SK-N-SH treated with all-trans-retinoic acid at 6 μM for 48 hours (cell line): ENCODE measurements around the gene SREK1.

Experiments used
- ARNTL ChIP-seq: fragments of 450-650 bp; formaldehyde crosslinking; IDR thresholded peaks from 2 replicates; pipeline ENCODE4 v1.5.0; 2020; ENCODE audit warnings: low read depth, mild to moderate bottlenecking, moderate library complexity, borderline replicate concordance
- CSRNP3 ChIP-seq: fragments of 250-450 bp; sonication (Bioruptor Pico); IDR thresholded peaks from 2 replicates; pipeline ENCODE4 v1.5.1; 2021; ENCODE audit warnings: mild to moderate bottlenecking, moderate library complexity
- ESRRG ChIP-seq: fragments of 250-450 bp; sonication (Bioruptor Pico); IDR thresholded peaks from 2 replicates; pipeline ENCODE4 v1.6.1; 2021; ENCODE audit warnings: mild to moderate bottlenecking
- ISL1 ChIP-seq: fragments of 250-450 bp; sonication (Bioruptor Pico); IDR thresholded peaks from 2 replicates; pipeline ENCODE4 v2.1.2; 2022; ENCODE audit warnings: mild to moderate bottlenecking, moderate library complexity
- PATZ1 ChIP-seq: fragments of 250-450 bp; sonication (Bioruptor Pico); IDR thresholded peaks from 2 replicates; pipeline ENCODE4 v1.8.0; 2020; ENCODE audit warnings: mild to moderate bottlenecking, moderate library complexity, borderline replicate concordance
- POU6F1 ChIP-seq: fragments of 250-450 bp; sonication (Bioruptor Pico); IDR thresholded peaks from 2 replicates; pipeline ENCODE4 v1.8.0; 2021; ENCODE audit warnings: low read depth, mild to moderate bottlenecking, moderate library complexity, borderline replicate concordance
- PPARA ChIP-seq: fragments of 250-450 bp; sonication (Bioruptor Pico); IDR thresholded peaks from 2 replicates; pipeline ENCODE4 v1.5.0; 2020; ENCODE audit warnings: mild to moderate bottlenecking, borderline replicate concordance
- TSHZ2 ChIP-seq: fragments of 250-450 bp; sonication (Bioruptor Pico); IDR thresholded peaks from 2 replicates; pipeline ENCODE4 v1.5.0; 2020; ENCODE audit warnings: mild to moderate bottlenecking, moderate library complexity
- ZFP30 ChIP-seq: fragments of 450-650 bp; formaldehyde crosslinking; IDR thresholded peaks from 2 replicates; pipeline ENCODE4 v1.5.0; 2022; ENCODE audit warnings: mild to moderate bottlenecking, moderate library complexity

- TF ChIP-seq ARNTL (no peak), PPARA (no peak), PATZ1 (CRISPR knock-in tag) (no peak), ZFP30 (CRISPR knock-in tag) (no peak), ISL1 (no peak), CSRNP3 (CRISPR knock-in tag) (no peak), ESRRG (CRISPR knock-in tag) (no peak), POU6F1 (CRISPR knock-in tag) (no peak), TSHZ2 (CRISPR knock-in tag) (no peak)
These were observed 86.5 kb downstream of the SREK1 start for GRCh38 chr5:66230551-66230950.
